Measurements from ENCODE around the gene TMEM242. TPM values are rescaled to one million over a fixed set of nuclear protein-coding genes. Genes with fewer than 3 reads are reported as not detected.

The TMEM242 gene
- total and polyA plus RNA-seq, 2 donors (not counting 3 experiments of a cell fraction or from before 2014, with no cell fraction given), result 5.3 to 15.5 TPM

DNA sequence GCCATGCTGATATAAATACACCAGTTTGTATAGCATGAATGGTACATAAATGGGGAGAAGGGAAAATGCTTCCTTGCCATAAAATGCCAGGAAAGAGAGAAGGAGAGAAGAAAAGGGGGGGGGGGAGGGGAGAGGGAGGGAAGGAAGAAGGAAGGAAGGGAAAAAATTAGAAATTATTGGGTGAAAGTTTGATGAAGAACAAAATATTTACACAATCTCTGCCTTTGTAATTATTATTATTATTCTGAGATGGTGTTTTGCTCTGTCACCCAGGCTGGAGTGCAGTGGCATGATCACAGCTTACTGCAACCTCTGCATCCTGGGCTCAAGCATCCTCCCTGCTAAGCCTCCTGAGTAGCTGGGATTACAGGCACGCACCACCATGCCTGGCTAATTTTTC is 47.4 kb upstream of the TMEM242 start:
- BruUV-seq (replicated peaks), result no TSS peak
- TF ChIP-seq JUN (IDR thresholded peaks at IDR 0.05; ENCODE audit: borderline replicate concordance, insufficient read depth, insufficient read length, low read depth) (no peak), POLR2AphosphoS5 (IDR thresholded peaks at IDR 0.05; ENCODE audit: insufficient read depth, low read depth, low read length) (no peak), GATA2 (IDR thresholded peaks at IDR 0.05; ENCODE audit: insufficient read depth, insufficient read length, low read depth, low read length) (no peak), EZH2 (IDR thresholded peaks at IDR 0.05; ENCODE audit: borderline replicate concordance, low read depth, low read length, severe bottlenecking) (no peak), POLR2A (IDR thresholded peaks at IDR 0.05; ENCODE audit: low read depth, low read length) (no peak), FOS (IDR thresholded peaks at IDR 0.05; ENCODE audit: borderline replicate concordance, insufficient read depth, low read length) (no peak), MYC (IDR thresholded peaks at IDR 0.05; ENCODE audit: low read depth, low read length) (no peak)
- TF ChIP-seq, protein P1, sequence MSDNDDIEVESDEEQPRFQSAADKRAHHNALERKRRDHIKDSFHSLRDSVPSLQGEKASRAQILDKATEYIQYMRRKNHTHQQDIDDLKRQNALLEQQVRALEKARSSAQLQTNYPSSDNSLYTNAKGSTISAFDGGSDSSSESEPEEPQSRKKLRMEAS (IDR thresholded peaks at IDR 0.05; ENCODE audit: insufficient read depth, insufficient read length), result no peak
- TF ChIP-seq, protein P2, sequence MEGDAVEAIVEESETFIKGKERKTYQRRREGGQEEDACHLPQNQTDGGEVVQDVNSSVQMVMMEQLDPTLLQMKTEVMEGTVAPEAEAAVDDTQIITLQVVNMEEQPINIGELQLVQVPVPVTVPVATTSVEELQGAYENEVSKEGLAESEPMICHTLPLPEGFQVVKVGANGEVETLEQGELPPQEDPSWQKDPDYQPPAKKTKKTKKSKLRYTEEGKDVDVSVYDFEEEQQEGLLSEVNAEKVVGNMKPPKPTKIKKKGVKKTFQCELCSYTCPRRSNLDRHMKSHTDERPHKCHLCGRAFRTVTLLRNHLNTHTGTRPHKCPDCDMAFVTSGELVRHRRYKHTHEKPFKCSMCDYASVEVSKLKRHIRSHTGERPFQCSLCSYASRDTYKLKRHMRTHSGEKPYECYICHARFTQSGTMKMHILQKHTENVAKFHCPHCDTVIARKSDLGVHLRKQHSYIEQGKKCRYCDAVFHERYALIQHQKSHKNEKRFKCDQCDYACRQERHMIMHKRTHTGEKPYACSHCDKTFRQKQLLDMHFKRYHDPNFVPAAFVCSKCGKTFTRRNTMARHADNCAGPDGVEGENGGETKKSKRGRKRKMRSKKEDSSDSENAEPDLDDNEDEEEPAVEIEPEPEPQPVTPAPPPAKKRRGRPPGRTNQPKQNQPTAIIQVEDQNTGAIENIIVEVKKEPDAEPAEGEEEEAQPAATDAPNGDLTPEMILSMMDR (IDR thresholded peaks at IDR 0.05; ENCODE audit: extremely low read depth in 1 of 2, insufficient read depth in 1 of 2, low read depth in 1 of 2, low read length in 2 of 2), result no peak
- Histone ChIP-seq H3K4me1 (ENCODE audit: control insufficient read depth, extremely low read depth, insufficient read depth, low read length) (no peaks in the 10 kb centered on the region), H3K4me2 (ENCODE audit: insufficient read depth, low read length) (no peak overlapping the region), H3K9me3 (replicated peaks; ENCODE audit: control insufficient read depth, insufficient read depth, low read length) (no peaks in the 10 kb centered on the region), H3K9ac (replicated peaks; ENCODE audit: extremely low read depth, insufficient read depth, low read length) (no peak overlapping the region), H3K36me3 (ENCODE audit: control insufficient read depth in 2 of 2, extremely low read depth in 1 of 2, insufficient read depth in 2 of 2, low read length in 2 of 2) (no peaks in the 10 kb centered on the region), H2AFZ (ENCODE audit: low read depth, low read length) (no peak overlapping the region), H3K27ac (ENCODE audit: insufficient read depth, low read depth, low read length) (no peak overlapping the region), H3K79me2 (ENCODE audit: control insufficient read depth, insufficient read depth, low read length) (no peaks in the 10 kb centered on the region), H3K4me3 (replicated peaks in 1 of 3; ENCODE audit: insufficient read depth in 1 of 3, low read depth in 1 of 3, low read length in 3 of 3) (no peak overlapping the region), H3K9me1 (replicated peaks; ENCODE audit: control insufficient read depth, extremely low read depth, insufficient read depth, low read length) (no peaks in the 10 kb centered on the region), H4K20me1 (replicated peaks; ENCODE audit: control insufficient read depth, extremely low read depth, insufficient read depth, low read length) (no peaks in the 10 kb centered on the region), H3K27me3 (ENCODE audit: control insufficient read depth in 2 of 2, insufficient read depth in 2 of 2, low read length in 2 of 2) (peaks cover 2 to 3% of the 10 kb centered on the region in 2 experiments)
- POLR2A ChIA-PET, result no interaction called here
- DNase-seq (ENCODE audit: low read depth, low spot score) (no peak), FAIRE-seq (no peak)
- CTCF ChIA-PET, result interaction anchor here (2.3 kb wide), 1 partner anchor 9 kb away, joined by 7 read pairs; no protein-coding TSS in a partner anchor
- dilution Hi-C loops (cut with MboI; ENCODE audit: extremely low pct_ligation_motif_present, low sequenced_read_pairs), result no loop called here
- intact Hi-C loops (cut with micrococcal nuclease), result no loop called here

All from endothelial cell of umbilical vein (primary cell).